Endothelial cell of umbilical vein (primary cell): ENCODE data around the gene SV2C. TPM values are rescaled to one million over a fixed set of nuclear protein-coding genes. Genes with fewer than 3 reads are reported as not detected.

ENCODE experiments used
- BruUV-seq: library from RNA; stranded (reverse); fragments of 400-500 nt; replicated peaks from 2 replicates; lab custom pipeline; 2021; lab: Mats Ljungman, UMichigan
- CTCF ChIA-PET: fragments of 300-600, 350-600 bp; sonication (Branson Sonifier 250); formaldehyde crosslinking; loops from one replicate; lab custom pipeline; 2021; ENCODE audit warnings: antibody characterized with exemption, inconsistent platforms; lab: Charles Lee
- POLR2A ChIA-PET: fragments of 300-600, 350-600 bp; sonication (Branson Sonifier 250); formaldehyde crosslinking; loops from one replicate; lab custom pipeline; 2021; ENCODE audit warnings: antibody characterized with exemption, inconsistent platforms; lab: Charles Lee
- DNase-seq: peaks from one replicate; pipeline ENCODE4 v3.0.0-alpha.2; 2011; ENCODE audit warnings: low read depth, low spot score
- FAIRE-seq: peaks from 2 replicates; lab custom pipeline; 2011; peaks lifted over from hg19 to GRCh38; lab: Jason Lieb, UNC
- H2AFZ ChIP-seq: 2 replicates; pipeline ENCODE4 v1.6.0; 2012; ENCODE audit warnings: low read depth, low read length, control low read depth, inconsistent platforms
- H3K27ac ChIP-seq: 2 replicates; pipeline ENCODE4 v1.5.1; 2011; ENCODE audit warnings: low read depth, mild to moderate bottlenecking, control low read depth, low read length, moderate library complexity; ENCODE audit not compliant: insufficient read depth
- H3K27me3 ChIP-seq, 2 experiments: 2 replicates each; pipeline versions ENCODE4 v1.6.0 to v1.6.1; 2011; ENCODE audit warnings: low read length in 2 of 2, mixed read lengths in 1 of 2; ENCODE audit not compliant: control insufficient read depth in 2 of 2, insufficient read depth in 2 of 2
- H3K36me3 ChIP-seq, 2 experiments: 2 replicates in 1 of 2; 3 replicates in 1 of 2; pipeline ENCODE4 v1.5.1; 2011; ENCODE audit warnings: low read length in 2 of 2, mild to moderate bottlenecking in 1 of 2, moderate library complexity in 1 of 2; ENCODE audit not compliant: control insufficient read depth in 2 of 2, insufficient read depth in 2 of 2; ENCODE audit errors: extremely low read depth in 1 of 2
- H3K4me1 ChIP-seq: 3 replicates; pipeline ENCODE4 v1.5.1; 2011; ENCODE audit warnings: mild to moderate bottlenecking, low read length; ENCODE audit not compliant: control insufficient read depth, insufficient read depth; ENCODE audit errors: extremely low read depth
- H3K4me2 ChIP-seq: 2 replicates; pipeline ENCODE4 v1.6.1; 2011; ENCODE audit warnings: low read length, control low read depth, mixed read lengths; ENCODE audit not compliant: insufficient read depth
- H3K4me3 ChIP-seq, 3 experiments: fragments of 200-600 bp in 1 of 3; sonication (generic), shearing (Covaris generic) in 1 of 3; replicated peaks in 1 of 3; 2 replicates each; pipeline ENCODE4 v1.5.1; 2011 to 2016; ENCODE audit warnings: control low read depth in 3 of 3, low read length in 3 of 3, mild to moderate bottlenecking in 2 of 3, inconsistent platforms in 1 of 3, low read depth in 1 of 3, moderate library complexity in 1 of 3; ENCODE audit not compliant: insufficient read depth in 1 of 3
- H3K79me2 ChIP-seq: 2 replicates; pipeline ENCODE4 v1.6.0; 2012; ENCODE audit warnings: low read length, inconsistent platforms; ENCODE audit not compliant: control insufficient read depth, insufficient read depth
- H3K9ac ChIP-seq: replicated peaks from 2 replicates; pipeline ENCODE3; 2011; ENCODE audit warnings: low read length, control low read depth; ENCODE audit not compliant: insufficient read depth; ENCODE audit errors: extremely low read depth
- H3K9me1 ChIP-seq: replicated peaks from 3 replicates; pipeline ENCODE4 v1.6.0; 2011; ENCODE audit warnings: mild to moderate bottlenecking, low read length; ENCODE audit not compliant: control insufficient read depth, insufficient read depth; ENCODE audit errors: extremely low read depth
- H3K9me3 ChIP-seq: replicated peaks from 2 replicates; pipeline ENCODE4 v1.5.1; 2012; ENCODE audit warnings: low read length, inconsistent platforms; ENCODE audit not compliant: control insufficient read depth, insufficient read depth
- H4K20me1 ChIP-seq: replicated peaks from 2 replicates; pipeline ENCODE3; 2011; ENCODE audit warnings: mild to moderate bottlenecking, low read length; ENCODE audit not compliant: control insufficient read depth, insufficient read depth; ENCODE audit errors: extremely low read depth
- CTCF ChIP-seq, 2 donors: IDR thresholded peaks; 1 replicate in 1 of 2; 2 replicates in 1 of 2; pipeline ENCODE4 v1.5.1; 2011; ENCODE audit warnings: low read length in 2 of 2, mild to moderate bottlenecking in 2 of 2, moderate library complexity in 2 of 2, control low read depth in 1 of 2, inconsistent platforms in 1 of 2, low read depth in 1 of 2; ENCODE audit not compliant: insufficient read depth in 1 of 2; ENCODE audit errors: extremely low read depth in 1 of 2
- EZH2 ChIP-seq: IDR thresholded peaks from 2 replicates; pipeline ENCODE4 v1.6.1; 2012; ENCODE audit warnings: borderline replicate concordance, low read depth, mild to moderate bottlenecking, moderate library complexity, low read length, inconsistent platforms; ENCODE audit not compliant: severe bottlenecking
- FOS ChIP-seq: IDR thresholded peaks from 2 replicates; pipeline ENCODE4 v1.6.1; 2011; ENCODE audit warnings: mild to moderate bottlenecking, low read length, moderate library complexity, borderline replicate concordance; ENCODE audit not compliant: insufficient read depth
- GATA2 ChIP-seq: IDR thresholded peaks from 2 replicates; pipeline ENCODE4 v1.7.0; 2011; ENCODE audit warnings: low read depth, mild to moderate bottlenecking, moderate library complexity, mixed read lengths, low read length; ENCODE audit not compliant: insufficient read length, insufficient read depth
- JUN ChIP-seq: IDR thresholded peaks from 2 replicates; pipeline ENCODE4 v1.6.1; 2011; ENCODE audit warnings: borderline replicate concordance, low read depth; ENCODE audit not compliant: insufficient read length, insufficient read depth
- MAX ChIP-seq: IDR thresholded peaks from 2 replicates; pipeline ENCODE4 v1.6.1; 2011; ENCODE audit not compliant: insufficient read depth, insufficient read length
- MYC ChIP-seq: IDR thresholded peaks from one replicate; pipeline ENCODE4 v1.6.1; 2011; ENCODE audit warnings: mild to moderate bottlenecking, low read depth, low read length
- POLR2A ChIP-seq: IDR thresholded peaks from 2 replicates; pipeline ENCODE4 v1.6.1; 2012; ENCODE audit warnings: low read depth, mild to moderate bottlenecking, control low read depth, low read length
- POLR2AphosphoS5 ChIP-seq: IDR thresholded peaks from 2 replicates; pipeline ENCODE4 v1.6.1; 2012; ENCODE audit warnings: low read depth, mild to moderate bottlenecking, control low read depth, low read length, moderate library complexity; ENCODE audit not compliant: insufficient read depth
- dilution Hi-C: fragments of 300-500 bp; cut with MboI; formaldehyde crosslinking; loops from one replicate; pipeline ENCODE4 v1.15.0; 2019; ENCODE audit warnings: low sequenced_read_pairs; ENCODE audit not compliant: extremely low pct_ligation_motif_present
- intact Hi-C: fragments of 100-400 bp; cut with micrococcal nuclease; formaldehyde crosslinking; loops from one replicate; pipeline ENCODE4 v1.10.0; 2022
- polyA plus RNA-seq, 4 experiments: library from polyadenylated mRNA; depleted of rRNA in 3 of 4; stranded (reverse) in 3 of 4; unstranded in 1 of 4; fragments of >200 nt; gene quantifications; 2 replicates each; pipeline versions ENCODE4 v1.2.1 to v1.2.3, GENCODE V29; 2011 to 2012; ENCODE audit warnings: missing spikeins in 1 of 4
- total RNA-seq: library from RNA; stranded (reverse); gene quantifications from 2 replicates; pipeline ENCODE4 v1.2.3, GENCODE V29; 2021

The SV2C gene
- total and polyA plus RNA-seq, 2 donors (not counting 3 experiments of a cell fraction or from before 2014, with no cell fraction given), result not detected

- Histone ChIP-seq H3K4me2 (no peak overlapping the region), H3K27me3 (peaks cover 0 to 2% of the 10 kb centered on the region in 2 experiments), H3K4me3 (no peak overlapping the region), H3K9ac (no peak overlapping the region), H4K20me1 (no peaks in the 10 kb centered on the region), H3K27ac (no peak overlapping the region), H3K4me1 (no peaks in the 10 kb centered on the region), H2AFZ (no peak overlapping the region), H3K9me1 (no peaks in the 10 kb centered on the region), H3K79me2 (no peaks in the 10 kb centered on the region), H3K36me3 (no peaks in the 10 kb centered on the region), H3K9me3 (no peaks in the 10 kb centered on the region)
- FAIRE-seq (no peak), DNase-seq (no peak)
- no TSS peak for BruUV-seq
- dilution Hi-C loops, result no loop called here
- TF ChIP-seq MAX (no peak), POLR2A (no peak), POLR2AphosphoS5 (no peak), GATA2 (no peak), CTCF (IDR thresholded peaks at IDR 0.05; ENCODE audit: extremely low read depth in 1 of 2, insufficient read depth in 1 of 2, low read depth in 1 of 2, low read length in 2 of 2) (no peak)
- ChIA-PET POLR2A (no interaction called here), CTCF (interaction anchor here (3.4 kb wide), 1 partner anchor 10 kb away, joined by 12 read pairs; no protein-coding TSS in a partner anchor)
- intact Hi-C loops, result no loop called here
These were observed 215.7 kb downstream of the SV2C start for GRCh38 chr5:76298852-76299251.

- intact Hi-C loops (no loop called here), dilution Hi-C loops (no loop called here)
- POLR2A ChIA-PET, result no interaction called here
- H3K9me3 ChIP-seq, result no peaks in the 10 kb centered on the region
- H2AFZ ChIP-seq, result no peak overlapping the region
- BruUV-seq, result no TSS peak
- CTCF ChIA-PET, result interaction anchor here (3.4 kb wide), 1 partner anchor 10 kb away, joined by 12 read pairs; no protein-coding TSS in a partner anchor
- no peaks in the 10 kb centered on the region for H3K9me1 ChIP-seq
- DNase-seq (no peak), FAIRE-seq (no peak)
- H3K36me3 ChIP-seq, result no peaks in the 10 kb centered on the region
- H3K79me2 ChIP-seq, result no peaks in the 10 kb centered on the region
- H3K4me2 ChIP-seq, result no peak overlapping the region
- H3K27ac ChIP-seq, result no peak overlapping the region
- no peaks in the 10 kb centered on the region for H3K4me1 ChIP-seq
- no peaks in the 10 kb centered on the region for H4K20me1 ChIP-seq
- H3K27me3 ChIP-seq, result peaks cover 0 to 2% of the 10 kb centered on the region in 2 experiments
- no peak overlapping the region for H3K4me3 ChIP-seq
- H3K9ac ChIP-seq, result no peak overlapping the region
- TF ChIP-seq CTCF (IDR thresholded peaks at IDR 0.05; ENCODE audit: extremely low read depth in 1 of 2, insufficient read depth in 1 of 2, low read depth in 1 of 2, low read length in 2 of 2), result no peak
- TF ChIP-seq POLR2AphosphoS5, result no peak
- TF ChIP-seq MYC, result no peak
- TF ChIP-seq EZH2, result no peak
- TF ChIP-seq JUN, result no peak
- TF ChIP-seq MAX, result no peak
- no peak for TF ChIP-seq POLR2A
- TF ChIP-seq GATA2, result no peak
- no peak for TF ChIP-seq FOS
These were observed 216.4 kb downstream of the SV2C start for GRCh38 chr5:76299592-76299991.
